HepG2 (cell line): ENCODE data around the gene REPIN1. TPM values are rescaled to one million over a fixed set of nuclear protein-coding genes. Genes with fewer than 3 reads are reported as not detected.

Experiments used
- CCDC6 ChIP-seq: sonication (generic); formaldehyde crosslinking; IDR thresholded peaks from 2 replicates; pipeline ENCODE4 v1.8.1; 2022; ENCODE audit warnings: mild to moderate bottlenecking, missing genetic modification reagents, moderate library complexity
- CENPX ChIP-seq: sonication (generic); formaldehyde crosslinking; IDR thresholded peaks from 2 replicates; pipeline ENCODE4 v1.9.0; 2021; ENCODE audit warnings: mild to moderate bottlenecking, missing genetic modification reagents, moderate library complexity
- FOXK2 ChIP-seq: fragments of 450-650 bp; IDR thresholded peaks from 2 replicates; pipeline ENCODE4 v1.6.1; 2016
- GPN1 ChIP-seq: sonication (generic); formaldehyde crosslinking; IDR thresholded peaks from 2 replicates; pipeline ENCODE4 v1.5.1; 2020; ENCODE audit warnings: missing genetic modification reagents, borderline replicate concordance
- NAIF1 ChIP-seq: sonication (generic); formaldehyde crosslinking; IDR thresholded peaks from 2 replicates; pipeline ENCODE4 v1.5.0; 2020; ENCODE audit warnings: mild to moderate bottlenecking, missing genetic modification reagents, borderline replicate concordance
- SIN3A ChIP-seq: IDR thresholded peaks from 2 replicates; pipeline ENCODE4 v1.6.1; 2011; ENCODE audit warnings: low read depth, mild to moderate bottlenecking, control low read depth, low read length, borderline replicate concordance
- SP4 ChIP-seq: sonication (generic); formaldehyde crosslinking; IDR thresholded peaks from 2 replicates; pipeline ENCODE4 v1.8.1; 2023; ENCODE audit warnings: mild to moderate bottlenecking, missing genetic modification reagents
- TCF7L2 ChIP-seq: IDR thresholded peaks from 2 replicates; pipeline ENCODE4 v1.6.1; 2011; ENCODE audit warnings: mild to moderate bottlenecking, low read depth, low read length, moderate library complexity
- XBP1 ChIP-seq: sonication (generic); formaldehyde crosslinking; IDR thresholded peaks from 2 replicates; pipeline ENCODE4 v1.5.0; 2020; ENCODE audit warnings: missing genetic modification reagents
- YY1 ChIP-seq: IDR thresholded peaks from 2 replicates; pipeline ENCODE4 v1.6.1; 2011; ENCODE audit warnings: low read length, low read depth, moderate library complexity, mild to moderate bottlenecking; ENCODE audit not compliant: insufficient read depth, insufficient replicate concordance
- ZNF263 ChIP-seq: sonication (generic); formaldehyde crosslinking; IDR thresholded peaks from 2 replicates; pipeline ENCODE4 v1.4.0; 2020; ENCODE audit warnings: missing genetic modification reagents
- ZNF329 ChIP-seq: sonication (generic); formaldehyde crosslinking; IDR thresholded peaks from 2 replicates; pipeline ENCODE4 v1.9.0; 2021; ENCODE audit warnings: low read depth, mild to moderate bottlenecking, missing genetic modification reagents
- ZNF598 ChIP-seq: sonication (generic); formaldehyde crosslinking; IDR thresholded peaks from 2 replicates; pipeline ENCODE4 v1.5.1; 2020; ENCODE audit warnings: mild to moderate bottlenecking, missing genetic modification reagents, borderline replicate concordance
- ZNF605 ChIP-seq: sonication (generic); formaldehyde crosslinking; IDR thresholded peaks from 2 replicates; pipeline ENCODE4 v1.8.0; 2022; ENCODE audit warnings: mild to moderate bottlenecking, missing genetic modification reagents
- ZNF749 ChIP-seq: sonication (generic); formaldehyde crosslinking; IDR thresholded peaks from 2 replicates; pipeline ENCODE4 v1.8.0; 2022; ENCODE audit warnings: mild to moderate bottlenecking, missing genetic modification reagents, moderate library complexity, borderline replicate concordance
- polyA plus RNA-seq, 8 experiments: library from polyadenylated mRNA; depleted of rRNA in 3 of 8; stranded (reverse) in 7 of 8; unstranded in 1 of 8; fragments of >200 nt; fragmentation: Illumina TruSeq in 4 of 8; extraction: Trizol in 4 of 8; gene quantifications; 2 replicates each; pipeline versions ENCODE4 v1.2.1 to v1.2.3, GENCODE V29; 2011 to 2016; ENCODE audit warnings: low read depth in 4 of 8, missing spikeins in 1 of 8, mixed read lengths in 1 of 8; ENCODE audit not compliant: insufficient read depth in 1 of 8
- total RNA-seq, 5 experiments: library from RNA; depleted of rRNA; stranded (reverse); fragments of >200 nt; fragmentation: Illumina TruSeq; extraction: Trizol; gene quantifications; 2 replicates each; pipeline ENCODE4 v1.2.3, GENCODE V29; 2016; ENCODE audit warnings: low read depth in 1 of 5
- TF ChIP-seq, protein P1 (sequence below): sonication (generic); formaldehyde crosslinking; IDR thresholded peaks from 2 replicates; pipeline ENCODE4 v1.4.0; 2020; ENCODE audit warnings: mild to moderate bottlenecking, missing genetic modification reagents
- TF ChIP-seq, protein P2 (sequence below): sonication (generic); formaldehyde crosslinking; IDR thresholded peaks from 2 replicates; pipeline ENCODE4 v1.5.0; 2020; ENCODE audit warnings: mild to moderate bottlenecking, missing genetic modification reagents

The REPIN1 gene
- total and polyA plus RNA-seq, 2 of the 13 experiments (the other 11 are each of a cell fraction or from before 2014, with no cell fraction given) = 69.9 to 108 TPM

DNA sequence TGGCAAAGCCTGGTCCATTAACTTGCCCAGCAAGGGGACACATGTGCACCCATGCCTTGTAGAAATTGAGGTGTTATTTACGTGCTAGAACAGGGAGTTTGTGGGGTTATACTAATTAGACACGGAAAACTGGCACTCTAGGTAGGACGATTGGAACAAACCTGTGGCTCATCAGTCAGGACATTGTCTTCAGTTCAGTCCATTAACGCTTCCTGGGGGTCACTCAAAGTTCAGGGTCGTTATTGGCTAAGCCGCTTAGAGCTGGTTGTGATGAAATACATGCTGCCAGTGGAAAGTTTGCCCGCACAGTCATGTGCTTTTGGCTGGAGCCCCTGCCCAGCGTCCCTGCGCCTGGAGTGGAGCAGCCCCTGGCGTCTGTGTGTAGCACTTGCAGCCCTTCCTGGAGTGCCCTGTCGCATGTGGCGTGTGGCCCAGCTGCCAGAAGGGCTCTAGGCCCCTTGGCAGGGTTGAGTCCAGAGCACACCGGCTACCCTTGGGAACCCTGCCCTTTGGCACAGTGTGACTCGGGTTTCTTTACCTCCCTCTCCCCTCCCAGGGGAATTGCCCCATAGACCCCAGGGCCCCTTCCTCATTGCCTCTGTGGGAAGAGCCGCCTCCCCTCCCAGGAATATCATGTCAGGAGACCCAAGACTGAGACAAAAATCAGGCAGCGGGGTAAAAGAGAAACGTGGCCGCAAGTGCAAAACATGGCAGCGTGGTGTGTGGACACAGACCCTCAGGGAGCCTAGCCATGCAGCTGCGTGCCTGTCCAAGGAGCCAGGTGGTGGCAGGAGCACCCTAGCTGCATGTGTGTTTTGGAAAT lies 20.3 kb downstream of the REPIN1 start (continued):
- TF ChIP-seq, protein P1, sequence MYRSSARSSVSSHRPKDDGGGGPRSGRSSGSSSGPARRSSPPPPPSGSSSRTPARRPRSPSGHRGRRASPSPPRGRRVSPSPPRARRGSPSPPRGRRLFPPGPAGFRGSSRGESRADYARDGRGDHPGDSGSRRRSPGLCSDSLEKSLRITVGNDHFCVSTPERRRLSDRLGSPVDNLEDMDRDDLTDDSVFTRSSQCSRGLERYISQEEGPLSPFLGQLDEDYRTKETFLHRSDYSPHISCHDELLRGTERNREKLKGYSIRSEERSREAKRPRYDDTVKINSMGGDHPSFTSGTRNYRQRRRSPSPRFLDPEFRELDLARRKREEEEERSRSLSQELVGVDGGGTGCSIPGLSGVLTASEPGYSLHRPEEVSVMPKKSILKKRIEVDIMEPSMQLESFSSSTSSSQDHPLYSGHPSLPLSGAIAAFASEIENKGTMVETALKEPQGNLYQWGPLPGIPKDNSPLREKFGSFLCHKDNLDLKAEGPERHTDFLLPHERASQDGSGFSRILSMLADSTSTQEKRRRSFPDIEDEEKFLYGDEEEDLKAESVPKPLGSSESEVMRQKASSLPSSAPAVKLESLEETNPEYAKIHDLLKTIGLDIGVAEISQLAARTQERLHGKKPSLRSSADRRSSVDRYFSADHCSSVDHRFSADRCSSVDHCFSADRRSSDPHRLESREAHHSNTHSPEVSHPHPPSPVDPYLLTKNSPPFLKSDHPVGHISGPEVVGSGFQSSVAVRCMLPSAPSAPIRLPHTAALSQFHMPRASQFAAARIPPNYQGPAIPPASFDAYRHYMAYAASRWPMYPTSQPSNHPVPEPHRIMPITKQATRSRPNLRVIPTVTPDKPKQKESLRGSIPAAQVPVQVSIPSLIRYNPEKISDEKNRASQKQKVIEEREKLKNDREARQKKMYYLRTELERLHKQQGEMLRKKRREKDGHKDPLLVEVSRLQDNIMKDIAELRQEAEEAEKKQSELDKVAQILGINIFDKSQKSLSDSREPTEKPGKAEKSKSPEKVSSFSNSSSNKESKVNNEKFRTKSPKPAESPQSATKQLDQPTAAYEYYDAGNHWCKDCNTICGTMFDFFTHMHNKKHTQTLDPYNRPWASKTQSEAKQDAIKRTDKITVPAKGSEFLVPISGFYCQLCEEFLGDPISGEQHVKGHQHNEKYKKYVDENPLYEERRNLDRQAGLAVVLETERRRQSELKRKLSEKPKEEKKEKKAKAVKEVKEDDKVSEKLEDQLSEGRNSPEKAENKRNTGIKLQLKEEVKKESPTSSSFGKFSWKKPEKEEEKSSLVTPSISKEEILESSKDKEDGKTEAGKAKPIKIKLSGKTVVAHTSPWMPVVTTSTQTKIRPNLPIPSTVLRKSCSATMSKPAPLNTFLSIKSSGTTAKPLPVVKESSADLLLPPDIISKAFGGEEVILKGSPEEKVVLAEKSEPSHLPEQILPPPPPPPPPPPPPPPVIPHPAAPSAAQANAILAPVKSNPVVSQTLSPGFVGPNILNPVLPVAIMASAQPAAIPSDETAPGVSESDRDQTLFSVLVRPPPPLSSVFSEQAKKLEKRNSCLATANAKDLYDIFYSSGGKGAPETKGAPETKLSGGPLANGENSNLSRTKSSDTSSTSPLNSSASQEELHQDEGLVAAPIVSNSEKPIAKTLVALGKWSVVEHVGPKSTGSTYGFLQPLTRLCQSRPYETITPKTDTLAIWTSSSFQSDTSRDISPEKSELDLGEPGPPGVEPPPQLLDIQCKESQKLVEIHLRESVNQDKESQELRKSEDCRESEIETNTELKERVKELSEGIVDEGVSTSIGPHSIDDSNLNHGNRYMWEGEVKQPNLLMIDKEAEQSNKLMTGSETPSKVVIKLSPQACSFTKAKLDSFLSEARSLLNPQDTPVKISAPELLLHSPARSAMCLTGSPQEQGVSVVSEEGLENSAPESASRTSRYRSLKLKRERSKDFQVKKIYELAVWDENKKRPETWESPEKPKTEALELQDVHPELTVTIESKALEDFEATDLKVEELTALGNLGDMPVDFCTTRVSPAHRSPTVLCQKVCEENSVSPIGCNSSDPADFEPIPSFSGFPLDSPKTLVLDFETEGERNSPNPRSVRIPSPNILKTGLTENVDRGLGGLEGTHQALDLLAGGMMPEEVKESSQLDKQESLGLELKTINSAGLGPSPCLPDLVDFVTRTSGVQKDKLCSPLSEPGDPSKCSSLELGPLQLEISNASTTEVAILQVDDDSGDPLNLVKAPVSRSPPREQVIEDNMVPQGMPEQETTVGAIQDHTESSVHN (CRISPR knock-in tag) = peak; percentile 83
- TF ChIP-seq YY1 (peak; percentile 71), ZNF749 (peak; percentile 76; the same call in 1 of the 2 replicates), SIN3A (no peak), XBP1 (CRISPR knock-in tag) (no peak), CCDC6 (CRISPR knock-in tag) (peak; percentile 95), TCF7L2 (no peak), SP4 (CRISPR knock-in tag) (peak; percentile 72), FOXK2 (peak; percentile 42; the same call in 1 of the 2 replicates), ZNF329 (CRISPR knock-in tag) (no peak), ZNF263 (peak; percentile 55), CENPX (CRISPR knock-in tag) (no peak), NAIF1 (CRISPR knock-in tag) (peak; percentile 51; the same call in 1 of the 2 replicates), ZNF605 (CRISPR knock-in tag) (peak; percentile 65; the same call in 1 of the 2 replicates), GPN1 (no peak), ZNF598 (CRISPR knock-in tag) (0 out of 2 replicates have a peak, but pooled peaks have one; percentile 36)
- TF ChIP-seq, protein P2, sequence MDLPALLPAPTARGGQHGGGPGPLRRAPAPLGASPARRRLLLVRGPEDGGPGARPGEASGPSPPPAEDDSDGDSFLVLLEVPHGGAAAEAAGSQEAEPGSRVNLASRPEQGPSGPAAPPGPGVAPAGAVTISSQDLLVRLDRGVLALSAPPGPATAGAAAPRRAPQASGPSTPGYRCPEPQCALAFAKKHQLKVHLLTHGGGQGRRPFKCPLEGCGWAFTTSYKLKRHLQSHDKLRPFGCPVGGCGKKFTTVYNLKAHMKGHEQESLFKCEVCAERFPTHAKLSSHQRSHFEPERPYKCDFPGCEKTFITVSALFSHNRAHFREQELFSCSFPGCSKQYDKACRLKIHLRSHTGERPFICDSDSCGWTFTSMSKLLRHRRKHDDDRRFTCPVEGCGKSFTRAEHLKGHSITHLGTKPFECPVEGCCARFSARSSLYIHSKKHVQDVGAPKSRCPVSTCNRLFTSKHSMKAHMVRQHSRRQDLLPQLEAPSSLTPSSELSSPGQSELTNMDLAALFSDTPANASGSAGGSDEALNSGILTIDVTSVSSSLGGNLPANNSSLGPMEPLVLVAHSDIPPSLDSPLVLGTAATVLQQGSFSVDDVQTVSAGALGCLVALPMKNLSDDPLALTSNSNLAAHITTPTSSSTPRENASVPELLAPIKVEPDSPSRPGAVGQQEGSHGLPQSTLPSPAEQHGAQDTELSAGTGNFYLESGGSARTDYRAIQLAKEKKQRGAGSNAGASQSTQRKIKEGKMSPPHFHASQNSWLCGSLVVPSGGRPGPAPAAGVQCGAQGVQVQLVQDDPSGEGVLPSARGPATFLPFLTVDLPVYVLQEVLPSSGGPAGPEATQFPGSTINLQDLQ (CRISPR knock-in tag) = peak; percentile 55
